Esophagus squamous epithelium (tissue), 5 donors: ENCODE data around the gene DPM1. TPM values are rescaled to one million over a fixed set of nuclear protein-coding genes. Genes with fewer than 3 reads are reported as not detected.

ENCODE experiments used
- DNase-seq: peaks from one replicate; lab custom pipeline; 2025; lab: John Stamatoyannopoulos, UW
- H3K27ac ChIP-seq, 4 donors: fragments of 200-600 bp; sonication (generic); one replicate each; pipeline ENCODE4 v1.5.1; 2016 to 2019; ENCODE audit warnings: mild to moderate bottlenecking in 1 of 4
- H3K27me3 ChIP-seq, 4 donors: fragments of 200-600 bp; sonication (generic); 1 replicate in 3 of 4; 2 replicates in 1 of 4; pipeline versions ENCODE4 v1.5.1 to v1.6.0; 2017 to 2021; ENCODE audit warnings: antibody characterized with exemption in 1 of 4
- H3K36me3 ChIP-seq, 3 donors: fragments of 200-600 bp; sonication (generic); one replicate each; pipeline ENCODE4 v1.5.1; 2016 to 2019
- H3K4me1 ChIP-seq, 3 donors: fragments of 200-600 bp; sonication (generic); one replicate each; pipeline ENCODE4 v1.5.1; 2017 to 2019
- H3K4me3 ChIP-seq, 4 donors: fragments of 200-600 bp; sonication (generic); 1 replicate in 3 of 4; 2 replicates in 1 of 4; pipeline ENCODE4 v1.5.1; 2016 to 2019; ENCODE audit warnings: mild to moderate bottlenecking in 2 of 4, moderate library complexity in 1 of 4
- H3K9me3 ChIP-seq, 3 donors: fragments of 200-600 bp; sonication (generic); one replicate each; pipeline ENCODE4 v1.5.1; 2016 to 2019
- CTCF ChIP-seq, 6 experiments: fragments of 450-650 bp in 4 of 6; fragments of 200-600 bp in 2 of 6; sonication (generic) in 2 of 6; IDR thresholded peaks; one replicate each; pipeline ENCODE4 v1.5.1; 2016 to 2019; ENCODE audit warnings: antibody characterized with exemption in 6 of 6, mild to moderate bottlenecking in 4 of 6, moderate library complexity in 4 of 6
- POLR2A ChIP-seq, 4 donors: fragments of 450-650 bp; IDR thresholded peaks; one replicate each; pipeline ENCODE4 v1.6.1; 2017; ENCODE audit warnings: antibody characterized with exemption in 4 of 4, mild to moderate bottlenecking in 4 of 4, moderate library complexity in 3 of 4
- WGBS, 2 donors: methylation state at CpG; one replicate each; pipeline ENCODE4 v1.1.5; 2018; 5-methylcytosine and 5-hydroxymethylcytosine counted together
- intact Hi-C: fragments of 100-400 bp; cut with DNase I; formaldehyde crosslinking; loops from one replicate; pipeline ENCODE4 v1.15.0; 2022
- total RNA-seq, 4 donors: library from RNA; depleted of rRNA; stranded (reverse); fragments of >200 nt; gene quantifications; one replicate each; pipeline ENCODE4 v1.1.0, GENCODE V29; 2016
- donor health status: DM: yes; HTN: yes; CAD: no.

The DPM1 gene
- total RNA-seq, 4 donors from 2014 or later = 28.7 to 62.0 (median 57.0) TPM

- intact Hi-C loops = no loop called here
- Histone ChIP-seq H3K36me3 (peaks cover 6 to 96% (median 25%) of the 10 kb centered on the region in 3 donors), H3K27me3 (no peaks in the 10 kb centered on the region), H3K27ac (no peak overlapping the region), H3K4me3 (no peak overlapping the region), H3K4me1 (no peaks in the 10 kb centered on the region), H3K9me3 (no peaks in the 10 kb centered on the region)
- WGBS, 2 donors = 76 to 89% methylated on average over 8 of the region's 8 CpGs
- TF ChIP-seq POLR2A (IDR thresholded peaks at IDR 0.05) (no peak), CTCF (IDR thresholded peaks at IDR 0.05) (no peak)
- DNase-seq = no peak
Measured at GRCh38 chr20:50892394-50892793, 65.9 kb downstream of the DPM1 start.

- no peaks in the 10 kb centered on the region for H3K9me3 ChIP-seq
- no peaks in the 10 kb centered on the region for H3K4me1 ChIP-seq
- intact Hi-C loops = no loop called here
- no peak for TF ChIP-seq CTCF (IDR thresholded peaks at IDR 0.05)
- no peak for TF ChIP-seq POLR2A (IDR thresholded peaks at IDR 0.05)
- H3K27me3 ChIP-seq = no peaks in the 10 kb centered on the region
- DNase-seq = no peak
- WGBS, 2 donors = 65 to 78% methylated on average over 4 to 5 of the region's 5 CpGs
- H3K27ac ChIP-seq = no peak overlapping the region
- peaks cover 6 to 84% (median 25%) of the 10 kb centered on the region in 3 donors for H3K36me3 ChIP-seq
- no peak overlapping the region for H3K4me3 ChIP-seq
Measured at GRCh38 chr20:50891138-50891537, 67.2 kb downstream of the DPM1 start.

- no peaks in the 10 kb centered on the region for H3K4me1 ChIP-seq
- intact Hi-C loops = no loop called here
- TF ChIP-seq CTCF (IDR thresholded peaks at IDR 0.05) = no peak
- no peak for TF ChIP-seq POLR2A (IDR thresholded peaks at IDR 0.05)
- no peaks in the 10 kb centered on the region for H3K9me3 ChIP-seq
- DNase-seq = no peak
- peaks cover 0 to 50% (median 14%) of the 10 kb centered on the region in 3 donors for H3K36me3 ChIP-seq
- H3K27ac ChIP-seq = no peak overlapping the region
- WGBS, 2 donors = 92 to 93% methylated on average over 3 of the region's 3 CpGs
- H3K4me3 ChIP-seq = no peak overlapping the region
- H3K27me3 ChIP-seq = no peaks in the 10 kb centered on the region
Measured at GRCh38 chr20:50887576-50887975, 70.8 kb downstream of the DPM1 start.

- no peaks in the 10 kb centered on the region for H3K9me3 ChIP-seq
- no peak overlapping the region for H3K4me3 ChIP-seq
- WGBS, 2 donors = 78 to 81% methylated on average over 10 to 11 of the region's 12 CpGs
- no peak overlapping the region for H3K27ac ChIP-seq
- DNase-seq = no peak
- H3K4me1 ChIP-seq = no peaks in the 10 kb centered on the region
- H3K36me3 ChIP-seq = peaks cover 0 to 37% (median 6%) of the 10 kb centered on the region in 3 donors
- TF ChIP-seq POLR2A (IDR thresholded peaks at IDR 0.05) = no peak
- TF ChIP-seq CTCF (IDR thresholded peaks at IDR 0.05) = no peak
- no peaks in the 10 kb centered on the region for H3K27me3 ChIP-seq
- intact Hi-C loops = no loop called here
Measured at GRCh38 chr20:50886184-50886790, 72.0 kb downstream of the DPM1 start.

GRCh38 chr20:50885781-50886180 is 72.6 kb downstream of the DPM1 start:
- Histone ChIP-seq H3K9me3 (no peaks in the 10 kb centered on the region), H3K27ac (no peak overlapping the region), H3K4me3 (no peak overlapping the region), H3K4me1 (no peaks in the 10 kb centered on the region), H3K27me3 (no peaks in the 10 kb centered on the region), H3K36me3 (peaks cover 0 to 32% (median 3%) of the 10 kb centered on the region in 3 donors)
- intact Hi-C loops = no loop called here
- 73% methylated on average over 5 of the region's 5 CpGs for WGBS, 2 donors
- TF ChIP-seq CTCF (IDR thresholded peaks at IDR 0.05) (no peak), POLR2A (IDR thresholded peaks at IDR 0.05) (no peak)
- DNase-seq = no peak
